A549 (cell line): Measurements from ENCODE around the gene TACC2. TPM values are rescaled to one million over a fixed set of nuclear protein-coding genes. Genes with fewer than 3 reads are reported as not detected.

Experiments
- ATAC-seq, 2 experiments: fragments of 200-7000 bp in 1 of 2; fragments of >200 bp in 1 of 2; cut with Nextera tagmentation in 1 of 2; cut with Tn5 transposase in 1 of 2; 3 replicates each; pipeline versions ENCODE4 v1.8.0 to v1.9.1; 2018 to 2020; ENCODE audit warnings: mild to moderate bottlenecking in 1 of 2, moderate library complexity in 1 of 2
- CTCF ChIA-PET: fragments of 300-600 bp; sonication (Branson Sonifier 250); formaldehyde crosslinking; extraction: SDS; loops from one replicate; lab custom pipeline; 2021; ENCODE audit warnings: antibody characterized with exemption, inconsistent platforms; lab: Yijun Ruan, JAX
- POLR2A ChIA-PET: fragments of 350-600 bp; formaldehyde crosslinking; extraction: SDS; loops from one replicate; lab custom pipeline; 2021; ENCODE audit warnings: antibody characterized with exemption, inconsistent platforms; lab: Yijun Ruan, JAX
- DNase-seq, 2 experiments: peaks; one replicate each; pipeline versions ENCODE4 v3.0.0 to v3.0.0-alpha.2; 2011 to 2016; ENCODE audit warnings: low read depth in 1 of 2, low spot score in 1 of 2
- FAIRE-seq: peaks from 2 replicates; lab custom pipeline; 2011; peaks lifted over from hg19 to GRCh38; lab: Jason Lieb, UNC
- H3K27ac ChIP-seq, 2 experiments: fragments of >200 bp; sonication (Bioruptor Twin); formaldehyde crosslinking; 3 replicates each; pipeline ENCODE4 v1.5.1; 2016 to 2017
- H3K4me1 ChIP-seq: fragments of >200 bp; sonication (Bioruptor Twin); formaldehyde crosslinking; 3 replicates; pipeline ENCODE4 v1.6.1; 2016
- H3K4me2 ChIP-seq: fragments of >200 bp; sonication (Bioruptor Twin); formaldehyde crosslinking; 3 replicates; pipeline ENCODE4 v1.6.1; 2016
- H3K4me3 ChIP-seq: fragments of >200 bp; sonication (Bioruptor Twin); formaldehyde crosslinking; 3 replicates; pipeline ENCODE4 v1.5.1; 2016
- H3K9me3 ChIP-seq: fragments of >200 bp; sonication (Bioruptor Twin); formaldehyde crosslinking; 3 replicates; pipeline ENCODE4 v1.6.1; 2016
- CEBPB ChIP-seq, 2 experiments: fragments of >200 bp in 1 of 2; sonication (Bioruptor Twin) in 1 of 2; formaldehyde crosslinking in 1 of 2; IDR thresholded peaks; 2 replicates each; pipeline ENCODE4 v1.6.1; 2012 to 2016
- CHD2 ChIP-seq: fragments of 150-350 bp; IDR thresholded peaks from 2 replicates; pipeline ENCODE4 v1.6.1; 2014; ENCODE audit warnings: low read length; ENCODE audit not compliant: partially characterized antibody
- CHD4 ChIP-seq: fragments of 200-600 bp; sonication (generic); IDR thresholded peaks from 2 replicates; pipeline ENCODE4 v1.6.1; 2016; ENCODE audit warnings: antibody characterized with exemption, mild to moderate bottlenecking, borderline replicate concordance
- FOSB ChIP-seq: fragments of 250-450 bp; sonication (Bioruptor Pico); IDR thresholded peaks from 2 replicates; pipeline ENCODE4 v1.5.0; 2020; ENCODE audit warnings: mild to moderate bottlenecking, moderate library complexity
- FOSL2 ChIP-seq, 2 experiments: fragments of 450-650 bp in 1 of 2; fragments of >200 bp in 1 of 2; sonication (Bioruptor Twin) in 1 of 2; formaldehyde crosslinking; IDR thresholded peaks; 2 replicates each; pipeline versions ENCODE4 v1.5.0 to v1.6.1; 2016 to 2020; ENCODE audit warnings: mild to moderate bottlenecking in 1 of 2, moderate library complexity in 1 of 2
- FOXS1 ChIP-seq: fragments of 250-450 bp; sonication (Bioruptor Pico); IDR thresholded peaks from 2 replicates; pipeline ENCODE4 v1.5.0; 2020; ENCODE audit warnings: mild to moderate bottlenecking, moderate library complexity
- GATA3 ChIP-seq: IDR thresholded peaks from 2 replicates; pipeline ENCODE4 v1.6.1; 2012; ENCODE audit warnings: borderline replicate concordance
- HEYL ChIP-seq: fragments of 250-450 bp; sonication (Bioruptor Pico); IDR thresholded peaks from 2 replicates; pipeline ENCODE4 v1.8.0; 2021; ENCODE audit warnings: mild to moderate bottlenecking, moderate library complexity
- HOXA7 ChIP-seq: fragments of 250-450 bp; sonication (Bioruptor Pico); IDR thresholded peaks from 2 replicates; pipeline ENCODE4 v1.5.0; 2020; ENCODE audit warnings: mild to moderate bottlenecking, moderate library complexity
- HOXB5 ChIP-seq: fragments of 250-450 bp; sonication (Bioruptor Pico); IDR thresholded peaks from 2 replicates; pipeline ENCODE4 v1.5.0; 2020; ENCODE audit warnings: mild to moderate bottlenecking, moderate library complexity
- JUN ChIP-seq, 2 experiments: fragments of >200 bp; sonication (Bioruptor Twin); formaldehyde crosslinking; IDR thresholded peaks; 2 replicates in 1 of 2; 3 replicates in 1 of 2; pipeline ENCODE4 v1.6.1; 2016 to 2017
- KDM5A ChIP-seq: fragments of 200-600 bp; sonication (generic); IDR thresholded peaks from 2 replicates; pipeline ENCODE4 v1.6.1; 2016; ENCODE audit warnings: antibody characterized with exemption, mild to moderate bottlenecking
- MYC ChIP-seq: IDR thresholded peaks from 2 replicates; pipeline ENCODE4 v1.6.1; 2012; ENCODE audit warnings: mild to moderate bottlenecking, inconsistent platforms, low read length, improper control_type of control experiment, borderline replicate concordance
- PHF8 ChIP-seq: fragments of 200-600 bp; sonication (generic); IDR thresholded peaks from 2 replicates; pipeline ENCODE4 v1.6.1; 2016; ENCODE audit warnings: low read depth, mild to moderate bottlenecking, antibody characterized with exemption, moderate library complexity, borderline replicate concordance
- POLR2A ChIP-seq: IDR thresholded peaks from 2 replicates; pipeline ENCODE4 v1.6.1; 2012; ENCODE audit warnings: mild to moderate bottlenecking, low read length
- RARB ChIP-seq: fragments of 250-450 bp; sonication (Bioruptor Pico); IDR thresholded peaks from 2 replicates; pipeline ENCODE4 v1.8.0; 2021; ENCODE audit warnings: mild to moderate bottlenecking, moderate library complexity
- RNF2 ChIP-seq: fragments of 200-600 bp; sonication (generic); IDR thresholded peaks from 2 replicates; pipeline ENCODE4 v1.6.1; 2016; ENCODE audit warnings: low read depth, mild to moderate bottlenecking, antibody characterized with exemption, moderate library complexity, borderline replicate concordance
- SREBF2 ChIP-seq: fragments of 450-650 bp; IDR thresholded peaks from 2 replicates; pipeline ENCODE4 v1.6.1; 2014; ENCODE audit warnings: mild to moderate bottlenecking, moderate library complexity
- ZC3H11A ChIP-seq: fragments of 450-650 bp; IDR thresholded peaks from 2 replicates; pipeline ENCODE4 v1.6.1; 2014; ENCODE audit warnings: antibody characterized with exemption, mild to moderate bottlenecking
- ZFP36 ChIP-seq: fragments of 450-650 bp; IDR thresholded peaks from 2 replicates; pipeline ENCODE4 v1.6.1; 2014; ENCODE audit warnings: borderline replicate concordance; ENCODE audit not compliant: partially characterized antibody
- WGBS: methylation state at CpG from one replicate; pipeline ENCODE4 v1.1.6; 2017; ENCODE audit errors: missing lambda C conversion rate; 5-methylcytosine and 5-hydroxymethylcytosine counted together
- polyA plus RNA-seq, 4 experiments: library from polyadenylated mRNA; depleted of rRNA in 3 of 4; stranded (reverse); fragments of >200 nt; fragmentation: RNase III in 1 of 4; extraction: RNeasy Plus Mini Kit Qiagen cat#74134 plus additional on column Dnase treatment in 1 of 4; gene quantifications; 2 replicates in 3 of 4; 3 replicates in 1 of 4; pipeline ENCODE4 v1.2.3, GENCODE V29; 2011 to 2017
- TF ChIP-seq, protein P1 (sequence below): IDR thresholded peaks from 2 replicates; pipeline ENCODE4 v1.6.1; 2012
- TF ChIP-seq, protein P2 (sequence below): fragments of 200-600 bp; sonication (generic); IDR thresholded peaks from 2 replicates; pipeline ENCODE4 v1.6.1; 2016; ENCODE audit warnings: antibody characterized with exemption, mild to moderate bottlenecking, moderate library complexity
- TF ChIP-seq, protein P3 (sequence below): fragments of 450-650 bp; IDR thresholded peaks from 2 replicates; pipeline ENCODE4 v1.6.1; 2014; ENCODE audit warnings: antibody characterized with exemption
- TF ChIP-seq, protein P4 (sequence below): fragments of >200 bp; sonication (Bioruptor Twin); formaldehyde crosslinking; IDR thresholded peaks from 3 replicates; pipeline ENCODE4 v1.6.1; 2016
- TF ChIP-seq, protein P5 (sequence below): fragments of >200 bp; sonication (Bioruptor Twin); formaldehyde crosslinking; IDR thresholded peaks from 2 replicates; pipeline ENCODE4 v1.6.1; 2016

Gene TACC2
- polyA plus RNA-seq, 2 of the 4 experiments (the other 2 are of a cell fraction): 83.3 to 128 TPM

DNA sequence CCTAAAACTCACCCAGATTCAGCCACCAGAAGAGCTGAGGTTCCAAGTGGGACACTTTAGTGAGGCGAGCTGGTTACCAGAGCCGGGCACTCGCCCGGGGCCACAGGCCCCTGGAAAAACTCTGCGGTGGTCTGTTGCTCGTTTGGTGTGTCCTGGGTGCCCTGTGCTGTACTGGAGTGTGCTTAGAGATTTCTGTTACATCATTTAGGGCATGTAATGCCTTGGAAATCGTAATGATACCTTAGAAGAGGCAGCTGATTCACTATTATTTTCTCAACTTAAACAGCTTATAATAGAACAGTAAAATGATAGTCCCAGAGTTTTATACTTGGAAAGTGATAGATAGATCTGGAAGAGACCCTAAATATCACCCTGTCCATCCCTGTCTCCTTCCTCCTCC, 233.7 kb downstream of the TACC2 start:
- Histone ChIP-seq H3K27ac (no peak overlapping the region), H3K4me2 (no peak overlapping the region), H3K4me3 (no peak overlapping the region)
- no peak for DNase-seq
- ATAC-seq: no peak
- ChIA-PET CTCF (interaction anchor here (1.1 to 1.2 kb wide), 2 partner anchors 32 to 46 kb away, joined by 3 to 6 read pairs; no protein-coding TSS in a partner anchor), POLR2A (no interaction called here)
- TF ChIP-seq POLR2A (no peak), HEYL (CRISPR knock-in tag) (no peak), CEBPB (IDR thresholded peaks at IDR 0.05) (no peak), SREBF2 (no peak), KDM5A (no peak), FOSL2 (IDR thresholded peaks at IDR 0.05) (no peak), FOSL2 (CRISPR knock-in tag; IDR thresholded peaks at IDR 0.05) (no peak)
- TF ChIP-seq, protein P1, sequence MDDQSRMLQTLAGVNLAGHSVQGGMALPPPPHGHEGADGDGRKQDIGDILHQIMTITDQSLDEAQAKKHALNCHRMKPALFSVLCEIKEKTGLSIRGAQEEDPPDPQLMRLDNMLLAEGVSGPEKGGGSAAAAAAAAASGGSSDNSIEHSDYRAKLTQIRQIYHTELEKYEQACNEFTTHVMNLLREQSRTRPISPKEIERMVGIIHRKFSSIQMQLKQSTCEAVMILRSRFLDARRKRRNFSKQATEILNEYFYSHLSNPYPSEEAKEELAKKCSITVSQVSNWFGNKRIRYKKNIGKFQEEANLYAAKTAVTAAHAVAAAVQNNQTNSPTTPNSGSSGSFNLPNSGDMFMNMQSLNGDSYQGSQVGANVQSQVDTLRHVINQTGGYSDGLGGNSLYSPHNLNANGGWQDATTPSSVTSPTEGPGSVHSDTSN: no peak
- TF ChIP-seq, all 56 proteins: peak for 0
- H3K9me3 ChIP-seq: no peaks in the 10 kb centered on the region
- no peak for FAIRE-seq
- WGBS: 90% methylated on average over 7 of the region's 7 CpGs
- H3K4me1 ChIP-seq: peaks cover 7% of the 10 kb centered on the region

DNA sequence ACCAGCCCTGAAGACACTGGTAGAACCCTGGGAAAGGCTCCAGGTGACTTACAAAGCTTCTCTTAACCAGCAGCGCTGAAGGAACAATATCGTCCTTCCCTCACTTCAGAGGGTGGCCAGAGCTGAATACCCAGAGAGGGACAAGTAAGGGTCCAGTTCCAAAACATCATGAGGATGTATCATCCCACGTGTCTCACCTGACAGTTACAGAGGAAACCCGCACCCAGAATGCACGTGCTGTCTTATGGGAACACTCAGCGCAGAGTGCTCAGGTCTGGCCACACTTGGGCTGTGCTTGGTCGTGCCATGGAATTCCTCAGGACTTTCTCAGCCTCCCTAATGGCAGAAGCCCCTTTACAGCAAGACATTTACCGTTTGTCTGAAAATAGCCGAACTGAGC, 235.2 kb downstream of the TACC2 start:
- POLR2A ChIA-PET: no interaction called here
- 92% methylated on average over 9 of the region's 9 CpGs for WGBS
- no peak overlapping the region for H3K4me2 ChIP-seq
- TF ChIP-seq HOXA7 (CRISPR knock-in tag) (no peak), RARB (CRISPR knock-in tag) (no peak), HOXB5 (CRISPR knock-in tag) (no peak), GATA3 (no peak), ZFP36 (no peak), JUN (IDR thresholded peaks at IDR 0.05) (no peak), MYC (no peak)
- no peaks in the 10 kb centered on the region for H3K9me3 ChIP-seq
- CTCF ChIA-PET: interaction anchor here (1.2 to 2.1 kb wide), 3 partner anchors 14 to 82 kb away, joined by 6 to 8 read pairs (median 7); no protein-coding TSS in a partner anchor
- peaks cover 7% of the 10 kb centered on the region for H3K4me1 ChIP-seq
- ATAC-seq: no peak
- no peak for DNase-seq
- no peak overlapping the region for H3K27ac ChIP-seq
- no peak for FAIRE-seq
- H3K4me3 ChIP-seq: no peak overlapping the region

DNA sequence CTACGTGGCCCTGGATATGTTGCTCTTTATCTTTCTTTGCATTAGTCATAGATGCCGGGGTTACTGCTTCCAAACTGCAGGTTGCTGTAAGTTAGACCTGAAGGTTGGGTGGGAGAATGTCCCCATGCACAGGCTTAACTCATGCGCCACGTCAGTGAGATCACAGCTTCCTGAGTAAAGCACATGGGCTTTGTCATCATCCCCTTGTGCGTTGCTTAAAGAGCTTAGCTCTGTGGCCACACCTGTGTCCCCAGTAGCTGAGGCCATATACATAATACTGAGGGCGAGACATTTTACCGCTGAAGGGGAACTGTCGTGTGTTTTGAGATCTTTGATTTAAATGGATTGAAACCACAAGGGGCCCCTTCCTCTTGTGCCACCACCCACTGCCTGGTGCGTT, 236.4 kb downstream of the TACC2 start:
- H3K4me3 ChIP-seq: no peak overlapping the region
- no peak for DNase-seq
- no peaks in the 10 kb centered on the region for H3K9me3 ChIP-seq
- ChIA-PET POLR2A (no interaction called here), CTCF (interaction anchor here (0.7 to 1.4 kb wide), 3 partner anchors 12 to 42 kb away, joined by 3 to 7 read pairs (median 3); no protein-coding TSS in a partner anchor)
- H3K4me1 ChIP-seq: peaks cover 7% of the 10 kb centered on the region
- ATAC-seq: no peak
- WGBS: 90% methylated on average over 9 of the region's 9 CpGs
- no peak for TF ChIP-seq POLR2A
- TF ChIP-seq, protein P2, sequence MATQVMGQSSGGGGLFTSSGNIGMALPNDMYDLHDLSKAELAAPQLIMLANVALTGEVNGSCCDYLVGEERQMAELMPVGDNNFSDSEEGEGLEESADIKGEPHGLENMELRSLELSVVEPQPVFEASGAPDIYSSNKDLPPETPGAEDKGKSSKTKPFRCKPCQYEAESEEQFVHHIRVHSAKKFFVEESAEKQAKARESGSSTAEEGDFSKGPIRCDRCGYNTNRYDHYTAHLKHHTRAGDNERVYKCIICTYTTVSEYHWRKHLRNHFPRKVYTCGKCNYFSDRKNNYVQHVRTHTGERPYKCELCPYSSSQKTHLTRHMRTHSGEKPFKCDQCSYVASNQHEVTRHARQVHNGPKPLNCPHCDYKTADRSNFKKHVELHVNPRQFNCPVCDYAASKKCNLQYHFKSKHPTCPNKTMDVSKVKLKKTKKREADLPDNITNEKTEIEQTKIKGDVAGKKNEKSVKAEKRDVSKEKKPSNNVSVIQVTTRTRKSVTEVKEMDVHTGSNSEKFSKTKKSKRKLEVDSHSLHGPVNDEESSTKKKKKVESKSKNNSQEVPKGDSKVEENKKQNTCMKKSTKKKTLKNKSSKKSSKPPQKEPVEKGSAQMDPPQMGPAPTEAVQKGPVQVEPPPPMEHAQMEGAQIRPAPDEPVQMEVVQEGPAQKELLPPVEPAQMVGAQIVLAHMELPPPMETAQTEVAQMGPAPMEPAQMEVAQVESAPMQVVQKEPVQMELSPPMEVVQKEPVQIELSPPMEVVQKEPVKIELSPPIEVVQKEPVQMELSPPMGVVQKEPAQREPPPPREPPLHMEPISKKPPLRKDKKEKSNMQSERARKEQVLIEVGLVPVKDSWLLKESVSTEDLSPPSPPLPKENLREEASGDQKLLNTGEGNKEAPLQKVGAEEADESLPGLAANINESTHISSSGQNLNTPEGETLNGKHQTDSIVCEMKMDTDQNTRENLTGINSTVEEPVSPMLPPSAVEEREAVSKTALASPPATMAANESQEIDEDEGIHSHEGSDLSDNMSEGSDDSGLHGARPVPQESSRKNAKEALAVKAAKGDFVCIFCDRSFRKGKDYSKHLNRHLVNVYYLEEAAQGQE: no peak
- TF ChIP-seq CHD2: no peak
- no peak overlapping the region for H3K27ac ChIP-seq
- H3K4me2 ChIP-seq: no peak overlapping the region
- FAIRE-seq: no peak

DNA sequence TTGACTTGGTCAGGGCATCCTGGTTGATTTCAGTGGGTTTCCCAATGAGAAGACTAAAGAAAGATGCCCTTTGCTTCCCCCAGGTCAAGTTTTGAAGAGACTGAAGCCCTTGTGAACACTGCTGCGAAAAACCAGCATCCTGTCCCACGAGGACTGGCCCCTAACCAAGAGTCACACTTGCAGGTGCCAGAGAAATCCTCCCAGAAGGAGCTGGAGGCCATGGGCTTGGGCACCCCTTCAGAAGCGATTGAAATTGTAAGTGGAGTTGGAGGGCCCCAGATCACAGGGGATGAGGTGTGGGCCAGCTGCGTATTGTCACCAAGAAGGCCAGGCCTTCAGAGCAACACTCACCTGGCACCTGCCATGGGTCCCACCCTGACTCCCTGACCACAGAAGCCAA, 238.8 kb downstream of the TACC2 start:
- POLR2A ChIA-PET: no interaction called here
- no peaks in the 10 kb centered on the region for H3K4me1 ChIP-seq
- TF ChIP-seq CHD4 (no peak), ZC3H11A (no peak), FOXS1 (CRISPR knock-in tag) (no peak), RNF2 (no peak), FOSB (CRISPR knock-in tag) (no peak), ZFP36 (no peak), PHF8 (no peak), JUN (IDR thresholded peaks at IDR 0.05) (no peak), MYC (no peak)
- TF ChIP-seq, protein P3, sequence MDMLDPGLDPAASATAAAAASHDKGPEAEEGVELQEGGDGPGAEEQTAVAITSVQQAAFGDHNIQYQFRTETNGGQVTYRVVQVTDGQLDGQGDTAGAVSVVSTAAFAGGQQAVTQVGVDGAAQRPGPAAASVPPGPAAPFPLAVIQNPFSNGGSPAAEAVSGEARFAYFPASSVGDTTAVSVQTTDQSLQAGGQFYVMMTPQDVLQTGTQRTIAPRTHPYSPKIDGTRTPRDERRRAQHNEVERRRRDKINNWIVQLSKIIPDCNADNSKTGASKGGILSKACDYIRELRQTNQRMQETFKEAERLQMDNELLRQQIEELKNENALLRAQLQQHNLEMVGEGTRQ: no peak
- TF ChIP-seq, protein P4, sequence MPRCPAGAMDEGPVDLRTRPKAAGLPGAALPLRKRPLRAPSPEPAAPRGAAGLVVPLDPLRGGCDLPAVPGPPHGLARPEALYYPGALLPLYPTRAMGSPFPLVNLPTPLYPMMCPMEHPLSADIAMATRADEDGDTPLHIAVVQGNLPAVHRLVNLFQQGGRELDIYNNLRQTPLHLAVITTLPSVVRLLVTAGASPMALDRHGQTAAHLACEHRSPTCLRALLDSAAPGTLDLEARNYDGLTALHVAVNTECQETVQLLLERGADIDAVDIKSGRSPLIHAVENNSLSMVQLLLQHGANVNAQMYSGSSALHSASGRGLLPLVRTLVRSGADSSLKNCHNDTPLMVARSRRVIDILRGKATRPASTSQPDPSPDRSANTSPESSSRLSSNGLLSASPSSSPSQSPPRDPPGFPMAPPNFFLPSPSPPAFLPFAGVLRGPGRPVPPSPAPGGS: no peak
- TF ChIP-seq, protein P5, sequence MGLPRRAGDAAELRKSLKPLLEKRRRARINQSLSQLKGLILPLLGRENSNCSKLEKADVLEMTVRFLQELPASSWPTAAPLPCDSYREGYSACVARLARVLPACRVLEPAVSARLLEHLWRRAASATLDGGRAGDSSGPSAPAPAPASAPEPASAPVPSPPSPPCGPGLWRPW: no peak

More for the DNA sequence above, 238.8 kb downstream of the TACC2 start:
- Histone ChIP-seq H3K27ac (no peak overlapping the region), H3K4me3 (no peak overlapping the region), H3K9me3 (no peaks in the 10 kb centered on the region), H3K4me2 (no peak overlapping the region)
- no peak for DNase-seq
- ATAC-seq: no peak
- no peak for FAIRE-seq
- 94% methylated on average over 4 of the region's 4 CpGs for WGBS
- CTCF ChIA-PET: interaction anchor here (2.0 kb wide), 1 partner anchor 18 kb away, joined by 5 read pairs; no protein-coding TSS in a partner anchor
